GM06990 (cell line): ENCODE results near the gene SLC25A15.

Experiments
- DNase-seq: peaks from one replicate; pipeline ENCODE4 v3.0.0-alpha.2; 2011; ENCODE audit not compliant: insufficient read length; ENCODE audit errors: extremely low read depth
- H3K27me3 ChIP-seq: replicated peaks from 2 replicates; pipeline ENCODE4 v1.6.0; 2011; ENCODE audit warnings: low read length; ENCODE audit not compliant: control insufficient read depth, insufficient read depth
- H3K36me3 ChIP-seq: 2 replicates; pipeline ENCODE4 v1.5.1; 2011; ENCODE audit warnings: low read length; ENCODE audit not compliant: control insufficient read depth, insufficient read depth
- H3K4me3 ChIP-seq: replicated peaks from 2 replicates; pipeline ENCODE4 v1.5.1; 2011; ENCODE audit warnings: low read depth, mild to moderate bottlenecking, control low read depth, low read length
- CTCF ChIP-seq: IDR thresholded peaks from 2 replicates; pipeline ENCODE4 v1.5.1; 2011; ENCODE audit warnings: low read length, control low read depth, mild to moderate bottlenecking, inconsistent platforms; ENCODE audit not compliant: insufficient read depth, poor library complexity, severe bottlenecking

The SLC25A15 gene

GRCh38 chr13:40789275-40790153 is at the start of gene SLC25A15:
Gene SLC25A15 (plus strand): TSS chr13:40789611. CDS start chr13:40793227, 3,616 bp downstream.
- peak; percentile 86 for DNase-seq
- Histone ChIP-seq H3K27me3 (no peaks in the 10 kb centered on the region), H3K36me3 (no peaks in the 10 kb centered on the region; the same call in 1 of the 2 replicates), H3K4me3 (peak within 1 kb of the TSS; percentile 82)
- TF ChIP-seq CTCF: no peak

GRCh38 chr13:40749327-40749726 is 40.1 kb upstream of the SLC25A15 start:
- H3K4me3 ChIP-seq: no peak overlapping the region
- H3K36me3 ChIP-seq: peaks cover 4% of the 10 kb centered on the region
- no peak for DNase-seq
- no peak for TF ChIP-seq CTCF
- no peaks in the 10 kb centered on the region for H3K27me3 ChIP-seq

GRCh38 chr13:40755082-40755700 is 34.2 kb upstream of the SLC25A15 start:
- no peaks in the 10 kb centered on the region for H3K27me3 ChIP-seq
- H3K36me3 ChIP-seq: peaks cover 3% of the 10 kb centered on the region
- no peak for TF ChIP-seq CTCF
- DNase-seq: no peak
- H3K4me3 ChIP-seq: no peak overlapping the region

- Histone ChIP-seq H3K4me3 (peak overlapping the region; percentile 22), H3K36me3 (peaks cover 3% of the 10 kb centered on the region), H3K27me3 (no peaks in the 10 kb centered on the region)
- no peak for DNase-seq
- TF ChIP-seq CTCF: no peak
Observed at GRCh38 chr13:40756042-40756441, 33.4 kb upstream of the SLC25A15 start.

GRCh38 chr13:40758811-40759210 is 30.6 kb upstream of the SLC25A15 start:
- Histone ChIP-seq H3K27me3 (no peaks in the 10 kb centered on the region), H3K4me3 (no peak overlapping the region), H3K36me3 (no peaks in the 10 kb centered on the region; the same call in 1 of the 2 replicates)
- no peak for TF ChIP-seq CTCF
- no peak for DNase-seq
